Epithelial cell of prostate (primary cell): ENCODE data around the gene ZBTB5.
"Not testable (repeated sequence)": the region's sequence is repeated elsewhere in the genome, so short reads cannot be mapped to it uniquely, and the experiment has no call there.

ENCODE experiments used
- DNase-seq: peaks from one replicate; pipeline ENCODE4 v3.0.0-alpha.2; 2011; ENCODE audit warnings: low read depth, low spot score
- H3K27ac ChIP-seq: fragments of 450-650 bp; 2 replicates; pipeline ENCODE4 v1.5.1; 2017; ENCODE audit warnings: mild to moderate bottlenecking

The ZBTB5 gene, protein sequence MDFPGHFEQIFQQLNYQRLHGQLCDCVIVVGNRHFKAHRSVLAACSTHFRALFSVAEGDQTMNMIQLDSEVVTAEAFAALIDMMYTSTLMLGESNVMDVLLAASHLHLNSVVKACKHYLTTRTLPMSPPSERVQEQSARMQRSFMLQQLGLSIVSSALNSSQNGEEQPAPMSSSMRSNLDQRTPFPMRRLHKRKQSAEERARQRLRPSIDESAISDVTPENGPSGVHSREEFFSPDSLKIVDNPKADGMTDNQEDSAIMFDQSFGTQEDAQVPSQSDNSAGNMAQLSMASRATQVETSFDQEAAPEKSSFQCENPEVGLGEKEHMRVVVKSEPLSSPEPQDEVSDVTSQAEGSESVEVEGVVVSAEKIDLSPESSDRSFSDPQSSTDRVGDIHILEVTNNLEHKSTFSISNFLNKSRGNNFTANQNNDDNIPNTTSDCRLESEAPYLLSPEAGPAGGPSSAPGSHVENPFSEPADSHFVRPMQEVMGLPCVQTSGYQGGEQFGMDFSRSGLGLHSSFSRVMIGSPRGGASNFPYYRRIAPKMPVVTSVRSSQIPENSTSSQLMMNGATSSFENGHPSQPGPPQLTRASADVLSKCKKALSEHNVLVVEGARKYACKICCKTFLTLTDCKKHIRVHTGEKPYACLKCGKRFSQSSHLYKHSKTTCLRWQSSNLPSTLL

DNA sequence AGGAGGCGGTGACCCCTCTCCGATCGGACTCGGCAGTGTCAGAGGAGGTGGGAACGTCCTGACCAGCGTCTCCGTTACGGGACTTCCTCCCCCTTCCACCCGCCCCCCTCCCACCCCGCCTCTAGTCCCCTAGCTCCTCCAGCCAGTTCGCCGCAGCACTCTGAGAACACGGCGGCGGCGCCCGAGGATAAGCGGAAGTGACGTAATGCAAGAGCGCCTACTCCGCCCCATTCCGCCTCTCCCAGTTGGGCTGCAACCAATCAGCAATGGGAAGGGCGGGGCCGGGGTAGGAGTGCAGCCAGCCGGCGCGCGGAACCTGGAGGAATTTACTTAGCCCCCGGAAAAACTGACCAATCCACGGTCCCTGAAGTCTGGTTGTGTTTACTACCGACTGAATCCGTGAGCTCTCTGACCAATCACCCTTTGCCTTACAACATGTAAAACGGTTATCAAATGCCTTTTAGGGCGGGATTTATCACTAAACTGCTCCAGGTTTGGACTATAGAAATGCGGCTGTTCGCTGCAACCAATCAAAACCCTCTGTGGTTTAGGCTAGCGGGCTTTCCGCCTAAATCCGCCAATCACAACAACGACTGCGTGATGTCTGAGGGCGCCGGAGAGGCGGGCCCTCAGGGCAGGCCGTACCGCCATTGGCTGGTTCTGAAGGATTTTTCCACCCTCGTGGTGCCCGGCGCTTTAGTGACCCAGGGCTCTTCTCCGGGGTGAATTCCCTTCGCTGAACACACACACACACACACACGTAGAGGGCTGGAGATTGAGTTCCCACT, at the start of gene ZBTB5:
Gene ZBTB5, minus strand, starts transcription at position 202 of the 788 bp plus-strand sequence. CDS start 22,899 bp downstream, outside the sequence.
- DNase-seq: peak; percentile 98
- H3K27ac ChIP-seq: peak within 1 kb of the TSS; percentile 92

DNA sequence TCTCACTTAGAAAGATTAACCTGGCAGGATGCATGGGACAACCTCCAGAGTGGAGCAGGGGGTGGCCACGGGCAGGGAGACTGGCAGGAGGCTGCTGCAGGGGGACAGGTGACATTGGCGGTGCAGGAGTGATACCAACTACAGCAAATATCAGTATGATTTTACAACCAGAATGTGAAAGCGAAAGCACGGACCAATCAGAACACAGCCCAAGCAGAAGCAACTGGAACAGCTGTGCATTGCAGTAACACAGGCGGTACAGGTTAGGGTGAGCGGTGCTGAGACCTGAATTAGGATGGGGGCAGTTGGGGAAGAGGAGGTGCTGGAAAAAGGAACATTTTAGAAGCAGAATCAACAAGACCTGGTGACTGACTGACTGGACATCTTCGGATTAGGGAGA, 49.7 kb upstream of the ZBTB5 start:
- no peak for DNase-seq
- no peak overlapping the region for H3K27ac ChIP-seq

DNA sequence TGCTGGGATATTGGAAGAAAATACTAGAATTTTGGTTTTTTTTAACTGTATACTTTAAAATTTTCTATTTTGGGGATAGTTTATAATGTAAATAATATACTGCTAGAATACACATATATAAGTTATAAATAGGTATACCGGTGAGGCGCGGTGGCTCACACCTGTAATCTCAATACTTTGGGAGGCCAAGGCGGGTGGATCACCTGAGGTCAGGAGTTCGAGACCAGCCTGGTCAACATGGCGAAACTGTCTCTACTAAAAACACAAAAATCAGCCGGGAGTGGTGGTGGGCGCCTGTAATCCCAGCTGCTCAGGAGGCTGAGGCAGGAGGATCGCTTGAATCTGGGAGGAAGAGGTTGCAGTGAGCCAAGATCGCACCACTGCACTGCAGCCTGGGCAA, 49.2 kb upstream of the ZBTB5 start:
- H3K27ac ChIP-seq: not testable (repeated sequence)

DNA sequence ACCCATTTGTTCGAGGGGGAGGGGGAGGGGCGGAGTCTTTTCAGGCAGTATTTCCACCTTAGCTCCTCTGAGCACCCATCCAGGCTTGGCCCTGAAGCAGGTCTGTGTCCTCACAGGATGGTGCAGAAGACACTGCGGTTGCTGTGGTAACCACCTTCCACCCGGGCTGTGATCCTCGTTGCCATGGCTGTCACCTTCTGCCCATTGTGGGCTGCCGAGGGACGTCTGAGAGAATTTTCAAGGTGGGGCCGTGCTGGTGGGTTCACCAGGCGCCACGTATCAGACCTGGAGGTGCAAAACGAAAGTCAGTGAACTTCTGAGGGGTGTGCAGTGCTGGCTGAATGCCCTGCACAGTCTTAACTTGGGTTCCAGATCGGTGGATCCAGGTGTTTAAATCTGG, 47.2 kb upstream of the ZBTB5 start:
- DNase-seq: no peak
- no peak overlapping the region for H3K27ac ChIP-seq

More for the DNA sequence above, 49.2 kb upstream of the ZBTB5 start:
- not testable (repeated sequence) for DNase-seq

DNA sequence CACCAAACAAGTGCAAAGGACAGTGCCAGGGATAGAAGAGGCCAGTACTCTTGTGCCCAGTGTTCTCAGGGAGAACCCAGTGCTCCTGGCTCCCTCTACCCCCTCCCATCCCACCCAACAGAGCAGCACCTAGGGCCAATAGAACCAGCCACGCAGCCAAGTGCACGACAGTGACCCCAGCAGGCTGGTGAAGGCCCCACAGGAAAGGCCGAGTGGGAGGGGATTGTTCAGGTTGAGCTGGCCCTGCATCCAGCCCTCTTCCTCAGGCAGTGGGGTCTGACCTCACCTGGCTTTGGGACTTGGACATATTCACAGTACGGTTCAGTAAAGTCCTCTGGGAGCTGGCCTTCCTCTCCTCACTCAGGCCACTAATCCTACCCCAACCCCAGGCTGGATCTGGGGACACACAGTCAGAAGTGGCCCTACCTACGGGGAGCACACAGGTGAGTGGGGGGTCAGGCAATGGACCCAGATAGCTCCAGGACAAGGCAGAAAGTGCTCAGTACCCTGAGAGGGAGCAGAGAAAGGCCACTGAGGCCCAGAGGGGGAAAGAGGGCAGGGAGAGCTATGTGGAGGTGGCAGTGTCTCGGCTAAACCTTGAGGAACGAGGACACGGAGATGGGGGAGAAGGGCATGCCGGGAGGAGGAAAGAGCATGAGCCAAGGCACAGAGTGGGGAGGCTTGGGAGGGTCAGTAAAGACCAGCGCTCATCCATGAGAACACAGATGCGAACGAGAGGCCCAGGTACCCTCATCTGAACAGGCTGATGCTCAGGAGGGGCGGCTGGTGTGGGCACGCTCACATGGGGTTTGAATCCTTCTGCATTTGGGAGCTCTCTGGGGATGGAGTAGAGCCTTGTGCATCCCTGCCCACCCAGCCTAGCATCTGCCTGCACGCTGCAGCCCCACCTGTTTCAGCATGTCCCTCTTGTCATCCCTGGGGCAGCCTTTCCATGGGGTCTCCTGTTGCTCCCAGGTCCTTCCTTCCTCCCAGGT, 46.1 kb upstream of the ZBTB5 start:
- DNase-seq: no peak
- no peak overlapping the region for H3K27ac ChIP-seq

DNA sequence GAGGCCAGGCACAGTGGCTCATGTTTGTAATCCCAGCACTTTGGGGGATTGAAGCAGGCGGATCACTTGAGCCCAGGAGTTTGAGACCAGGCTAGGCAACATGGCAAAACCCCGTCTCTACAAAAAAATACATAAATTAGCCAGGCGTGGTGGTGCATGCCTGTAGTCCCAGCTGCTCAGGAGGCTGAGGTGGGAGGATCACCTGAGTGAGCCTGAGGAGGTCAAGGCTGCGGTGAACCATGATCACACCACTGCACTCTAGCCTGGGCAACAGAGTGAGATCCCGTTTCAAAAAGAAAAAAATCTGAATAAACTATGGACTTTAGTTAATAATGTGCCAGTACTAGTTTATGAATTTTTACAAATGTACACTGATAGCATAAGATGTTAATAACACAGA, 44.8 kb upstream of the ZBTB5 start:
- not testable (repeated sequence) for DNase-seq, H3K27ac ChIP-seq

DNA sequence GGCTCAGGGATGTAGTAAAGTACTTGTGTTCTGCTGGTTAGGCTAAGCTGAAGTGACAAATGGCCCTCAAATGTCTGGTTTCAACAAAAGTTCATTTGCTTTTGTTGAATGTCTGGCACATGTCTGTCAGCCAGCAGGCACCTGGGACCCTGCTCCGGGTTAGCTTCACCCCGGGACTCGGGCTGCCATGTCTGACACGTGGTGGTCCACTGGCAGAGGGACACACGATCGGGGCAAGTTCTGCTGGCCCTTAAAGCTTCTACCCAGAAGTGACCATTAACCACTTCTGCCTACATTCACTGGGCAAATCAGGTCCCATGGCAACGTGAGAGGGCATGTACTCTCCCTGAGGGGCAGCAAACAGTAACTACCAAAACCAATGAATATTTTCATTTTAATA, 44.3 kb upstream of the ZBTB5 start:
- no peak for DNase-seq
- H3K27ac ChIP-seq: no peak overlapping the region

DNA sequence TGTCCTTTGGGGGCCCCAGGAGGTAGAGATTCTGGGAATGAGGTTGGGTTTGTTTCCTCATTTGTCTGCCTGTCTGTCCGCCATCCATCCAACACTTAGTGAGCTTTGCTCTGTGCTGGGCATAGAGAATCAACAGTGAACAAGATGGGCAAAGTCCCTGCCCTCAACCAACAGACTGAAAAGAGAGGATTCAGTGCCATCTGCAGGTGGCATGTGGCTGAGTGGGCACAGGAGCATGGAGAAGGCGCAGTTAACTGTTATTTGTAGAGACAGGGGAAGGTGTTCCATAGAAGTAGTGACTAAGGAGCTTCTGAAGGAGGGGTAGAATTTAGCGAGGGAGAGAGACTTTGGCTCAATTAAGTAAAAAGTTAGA, 43.6 kb upstream of the ZBTB5 start:
- no peak for DNase-seq
- no peak overlapping the region for H3K27ac ChIP-seq

DNA sequence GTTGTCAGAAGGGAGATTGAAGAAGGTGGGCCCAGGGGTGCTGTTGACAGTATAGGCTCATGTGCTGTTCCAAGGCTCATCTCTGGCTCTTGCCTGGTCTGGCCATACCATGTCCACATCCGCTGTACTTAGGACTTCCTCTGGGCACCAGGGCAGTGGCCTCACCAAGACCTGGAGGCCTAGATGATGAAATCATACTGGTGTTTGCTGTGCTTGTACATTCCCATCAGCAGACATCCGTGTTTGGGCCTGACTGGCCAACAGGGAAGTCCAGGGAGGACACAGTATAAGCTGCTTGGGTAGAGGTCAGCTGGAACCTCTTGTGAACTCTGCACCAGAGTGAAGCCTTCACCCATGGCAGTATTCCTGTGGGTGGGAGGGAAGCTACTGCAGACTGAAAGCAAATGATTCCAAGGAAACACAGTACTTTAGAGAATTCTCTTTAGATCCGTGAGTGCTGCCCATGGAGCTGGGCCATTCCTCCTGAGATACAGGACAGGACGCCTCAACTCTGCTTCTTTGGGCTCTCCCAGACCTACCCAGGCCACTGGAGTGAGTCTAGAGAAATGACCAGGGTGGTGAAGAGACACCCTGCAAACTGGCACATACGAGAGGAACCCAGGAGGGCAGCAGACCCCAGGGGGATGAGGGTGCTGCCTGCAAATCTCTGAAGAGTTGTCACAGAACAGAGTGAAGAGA, 43.0 kb upstream of the ZBTB5 start:
- DNase-seq: no peak
- H3K27ac ChIP-seq: no peak overlapping the region

DNA sequence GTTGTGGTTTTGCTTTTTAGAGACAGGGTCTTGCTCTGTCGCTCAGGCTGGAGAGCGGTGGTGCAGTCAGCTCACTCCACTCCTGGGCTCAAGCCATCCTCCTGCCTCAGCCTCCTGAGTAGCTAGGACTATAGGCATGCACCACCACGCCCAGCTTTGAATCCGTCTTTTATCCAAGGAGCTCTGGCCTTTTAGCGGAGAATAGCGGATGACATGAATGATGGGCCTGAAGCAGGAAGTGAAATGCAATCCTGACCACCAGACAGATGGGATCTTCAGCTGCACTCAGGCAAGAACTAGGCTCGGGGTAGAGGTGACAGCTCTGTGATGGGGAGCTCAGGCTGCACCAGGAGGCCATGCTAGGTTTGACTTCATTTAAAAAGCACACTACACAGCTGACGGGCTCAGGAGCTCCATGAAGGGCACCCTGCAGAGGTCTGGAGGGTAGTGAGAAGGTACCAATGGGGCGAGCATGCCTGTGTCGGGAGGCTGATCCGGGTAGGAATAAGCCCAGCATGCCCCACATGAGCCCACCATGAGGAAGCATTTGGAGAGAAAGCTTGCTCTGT, 42.4 kb upstream of the ZBTB5 start:
- DNase-seq: no peak
- H3K27ac ChIP-seq: no peak overlapping the region

DNA sequence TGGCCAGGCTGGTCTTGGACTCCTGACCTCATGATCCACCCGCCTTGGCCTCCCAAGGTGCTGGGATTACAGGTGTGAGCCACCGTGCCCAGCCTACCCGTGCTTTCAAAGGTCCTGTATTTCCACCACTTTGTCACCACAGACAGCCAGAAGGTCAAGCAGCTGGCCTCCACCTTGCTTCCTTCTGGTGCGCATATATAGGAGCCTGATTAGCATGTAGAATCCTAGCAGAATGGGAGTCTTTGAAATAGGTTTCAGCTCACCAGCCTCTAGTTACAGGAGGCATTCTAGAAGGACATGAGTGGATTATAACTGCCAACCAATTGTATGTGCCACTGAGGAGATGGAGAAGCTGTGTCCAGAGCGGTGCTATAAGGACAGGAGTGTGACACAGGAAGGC, 39.4 kb upstream of the ZBTB5 start:
- H3K27ac ChIP-seq: no peak overlapping the region
- no peak for DNase-seq

DNA sequence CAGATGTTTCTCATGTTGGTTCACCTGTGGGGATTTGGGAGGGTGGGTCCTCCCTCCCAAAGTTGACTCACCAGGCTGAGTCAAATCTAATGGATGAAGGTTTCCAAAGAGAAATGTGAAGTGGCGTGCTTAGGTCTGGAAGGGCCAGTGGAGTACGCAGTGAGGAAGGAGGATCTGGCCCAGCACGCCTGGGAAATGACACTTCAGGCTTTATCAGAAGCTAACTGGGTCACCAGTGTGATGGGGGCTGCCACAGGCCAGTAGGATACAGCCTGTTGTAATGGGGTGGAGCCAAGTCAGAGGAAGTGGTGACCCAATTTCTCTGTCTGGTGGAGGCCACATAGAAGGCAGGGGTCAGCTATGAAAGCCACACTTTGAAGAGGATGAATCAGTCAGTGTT, 38.5 kb upstream of the ZBTB5 start:
- DNase-seq: no peak
- H3K27ac ChIP-seq: no peak overlapping the region

DNA sequence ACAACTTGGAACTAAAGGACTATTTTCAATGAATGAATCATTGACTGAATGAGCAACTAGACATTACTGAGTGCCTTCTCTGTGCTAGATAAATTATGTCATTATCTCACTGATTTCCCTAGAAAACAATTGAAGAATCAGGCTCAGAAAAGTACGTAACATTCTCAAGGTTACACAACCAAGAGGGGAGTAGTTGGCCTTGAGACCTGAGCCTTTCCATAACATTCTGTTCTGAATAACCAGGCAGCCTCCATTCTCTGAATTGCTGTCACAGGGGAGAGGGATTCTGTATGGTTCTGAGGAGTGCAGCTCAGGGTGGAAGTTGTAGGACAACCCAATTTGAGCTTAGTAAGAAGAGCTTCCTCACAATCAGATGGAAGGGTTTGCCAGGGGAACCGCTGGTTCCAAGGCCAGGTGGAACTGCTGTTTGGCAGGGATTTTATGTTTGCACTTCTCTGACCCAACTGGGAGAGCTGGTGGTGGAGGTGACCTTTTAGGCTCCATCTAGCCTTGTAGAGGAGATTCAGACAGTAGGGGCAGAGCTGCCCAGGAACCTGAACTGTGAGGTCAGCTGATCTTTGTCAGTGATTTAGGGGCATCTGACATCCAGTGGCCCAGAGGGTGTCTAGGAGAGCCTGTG, 36.8 kb upstream of the ZBTB5 start:
- H3K27ac ChIP-seq: no peak overlapping the region
- DNase-seq: no peak

DNA sequence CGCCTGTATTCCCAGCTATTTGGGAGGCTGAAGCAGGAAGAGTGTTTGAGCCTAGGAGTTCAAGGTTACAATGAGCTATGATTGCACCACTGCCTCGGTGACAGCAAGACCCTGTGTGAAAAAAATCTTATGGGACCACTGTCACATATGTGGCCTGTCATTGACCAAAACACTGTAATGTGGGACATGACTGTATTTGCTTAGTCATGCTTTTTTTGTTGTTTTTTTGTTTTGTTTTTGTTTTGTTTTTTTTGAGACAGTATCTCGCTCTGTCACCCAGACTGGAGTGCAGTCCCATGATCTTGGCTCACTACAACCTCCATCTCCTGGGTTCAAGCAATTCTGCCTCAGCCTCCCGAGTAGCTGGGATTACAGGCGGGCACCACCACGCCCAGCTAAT, 34.0 kb upstream of the ZBTB5 start:
- H3K27ac ChIP-seq: no peak overlapping the region
- DNase-seq: no peak

DNA sequence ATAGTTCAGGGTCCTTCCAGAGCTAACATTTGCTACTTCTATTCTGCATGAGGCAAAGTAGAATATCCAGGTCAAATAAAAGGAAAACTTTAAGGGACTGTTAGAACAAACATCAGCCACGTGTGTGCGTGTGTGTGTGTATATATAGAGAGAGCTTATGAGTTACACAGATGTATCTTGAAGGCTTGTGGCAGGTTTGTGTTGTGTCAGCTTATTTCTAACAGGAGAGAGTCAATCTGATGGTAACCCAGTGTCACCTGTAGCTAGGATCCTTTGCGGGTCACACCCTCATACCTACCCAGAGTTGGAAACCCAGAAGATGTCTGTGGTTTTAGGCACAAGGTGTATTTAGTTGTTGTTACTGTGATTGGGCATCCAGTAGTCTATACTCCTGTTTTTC, 33.2 kb upstream of the ZBTB5 start:
- DNase-seq: no peak

DNA sequence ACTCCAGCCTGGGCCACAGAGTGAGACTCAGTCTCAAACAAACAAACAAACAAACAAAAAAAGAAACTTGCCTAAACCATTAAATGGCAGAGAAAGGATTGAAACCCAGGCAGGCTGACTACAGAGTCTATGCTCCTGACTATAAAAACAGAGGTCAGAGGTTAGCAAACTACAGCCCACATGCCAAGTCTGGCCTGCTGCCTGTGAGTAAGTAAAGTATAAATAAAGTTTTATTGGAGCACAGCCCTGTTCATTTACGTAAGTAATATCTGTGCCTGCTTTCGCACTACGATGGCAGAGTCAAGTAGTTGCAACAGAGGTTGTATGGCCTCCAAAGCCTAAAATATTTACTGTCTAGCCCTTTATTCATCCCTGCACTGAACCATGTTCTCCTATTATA, 32.1 kb upstream of the ZBTB5 start:
- no peak overlapping the region for H3K27ac ChIP-seq
- DNase-seq: no peak

More for the DNA sequence above, 33.2 kb upstream of the ZBTB5 start:
- H3K27ac ChIP-seq: no peak overlapping the region

DNA sequence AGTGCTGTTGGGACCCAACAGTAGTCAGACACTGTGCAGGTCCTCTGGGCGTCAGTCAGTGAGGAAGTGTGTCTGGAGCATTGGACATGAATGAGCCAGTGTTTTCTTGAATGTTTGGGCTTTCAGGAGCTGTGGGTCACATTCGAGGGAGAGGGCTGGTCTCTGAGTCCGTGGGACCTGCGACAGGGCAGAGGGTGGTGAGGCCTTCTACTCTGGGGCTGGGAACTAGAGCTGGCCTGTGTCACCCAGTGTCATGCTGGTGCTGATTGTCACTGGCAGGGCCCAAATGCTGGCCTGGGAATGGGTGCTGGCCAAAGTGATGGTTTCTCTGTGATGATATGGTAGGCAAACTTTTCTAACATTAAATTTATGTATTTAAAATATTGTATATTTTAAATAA, 30.8 kb upstream of the ZBTB5 start:
- H3K27ac ChIP-seq: no peak overlapping the region
- no peak for DNase-seq

DNA sequence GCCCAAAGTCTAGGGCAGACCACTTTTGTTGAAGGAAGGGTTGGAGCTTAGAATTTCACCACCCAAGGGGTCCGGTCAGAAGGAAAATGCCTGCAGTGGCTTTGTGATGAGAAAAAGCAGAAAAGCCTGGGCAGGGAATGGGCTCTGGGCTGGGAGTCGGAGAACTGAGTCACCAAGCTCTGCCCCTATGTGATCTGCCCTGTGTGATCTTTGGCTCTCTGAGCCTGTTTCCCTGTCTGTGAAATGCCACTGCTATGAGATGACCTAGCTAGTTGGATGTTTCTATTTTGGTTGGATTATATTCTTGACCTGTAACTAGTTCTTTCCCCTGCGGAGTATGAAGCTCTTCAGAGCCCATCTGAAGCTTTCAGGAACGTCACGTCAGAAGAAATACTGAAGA, 30.3 kb upstream of the ZBTB5 start:
- no peak for DNase-seq

More for the DNA sequence above, 30.3 kb upstream of the ZBTB5 start:
- H3K27ac ChIP-seq: no peak overlapping the region
